Small intestine (tissue), 7 donors: ENCODE results near the gene DAZAP1. TPM values are rescaled to one million over a fixed set of nuclear protein-coding genes. Genes with fewer than 3 reads are reported as not detected.
"Not testable (repeated sequence)": the region's sequence is repeated elsewhere in the genome, so short reads cannot be mapped to it uniquely, and the experiment has no call there.

Experiments
- DNase-seq, 2 donors: peaks; one replicate each; pipeline versions ENCODE4 v3.0.0 to v3.0.0-alpha.2; 2013
- FAIRE-seq: peaks from 2 replicates; lab custom pipeline; 2012; peaks lifted over from hg19 to GRCh38; lab: Jason Lieb, UNC
- H3K27ac ChIP-seq, 3 donors: one replicate each; pipeline ENCODE4 v1.5.1; 2013; ENCODE audit warnings: low read length in 2 of 3, mild to moderate bottlenecking in 2 of 3, control low read depth in 1 of 3, inconsistent platforms in 1 of 3, low read depth in 1 of 3, moderate library complexity in 1 of 3
- H3K27me3 ChIP-seq, 3 donors: one replicate each; pipeline ENCODE4 v1.6.1; 2013; ENCODE audit warnings: low read length in 3 of 3, inconsistent platforms in 1 of 3; ENCODE audit not compliant: control insufficient read depth in 3 of 3, insufficient read depth in 3 of 3
- H3K36me3 ChIP-seq, 3 donors: one replicate each; pipeline ENCODE4 v1.6.1; 2013; ENCODE audit warnings: low read length in 3 of 3, inconsistent platforms in 1 of 3, low read depth in 1 of 3, mild to moderate bottlenecking in 1 of 3, moderate library complexity in 1 of 3; ENCODE audit not compliant: control insufficient read depth in 3 of 3, insufficient read depth in 2 of 3
- H3K4me1 ChIP-seq, 3 donors: one replicate each; pipeline ENCODE4 v1.6.1; 2013; ENCODE audit warnings: low read length in 2 of 3, inconsistent platforms in 1 of 3, low read depth in 1 of 3, mild to moderate bottlenecking in 1 of 3, moderate library complexity in 1 of 3; ENCODE audit not compliant: control insufficient read depth in 3 of 3, insufficient read depth in 2 of 3
- H3K4me3 ChIP-seq, 3 donors: one replicate each; pipeline ENCODE4 v1.5.1; 2013; ENCODE audit warnings: low read length in 3 of 3, control low read depth in 1 of 3, inconsistent platforms in 1 of 3, low read depth in 1 of 3, mild to moderate bottlenecking in 1 of 3, moderate library complexity in 1 of 3
- H3K9me3 ChIP-seq, 2 donors: one replicate each; pipeline ENCODE4 v1.6.1; 2013; ENCODE audit warnings: low read depth in 1 of 2, low read length in 1 of 2; ENCODE audit not compliant: control insufficient read depth in 2 of 2, insufficient read depth in 1 of 2
- WGBS, 3 donors: extraction: QIAGEN DNeasy Blood & Tissue Kit; methylation state at CpG; one replicate each; pipeline ENCODE4 v1.1.7; 2013; 5-methylcytosine and 5-hydroxymethylcytosine counted together
- polyA plus RNA-seq, 4 donors: library from polyadenylated mRNA; stranded (reverse) in 3 of 4; unstranded in 1 of 4; fragments of 200-250 nt in 3 of 4; fragments of 120-200 nt in 1 of 4; gene quantifications; one replicate each; pipeline versions ENCODE4 v1.2.1 to v1.2.3, GENCODE V29; 2013
- donor health status: healthy with polysubstance abuse.
- donor health status: control.
- donor health status: control.
- donor health status: Bipolar disorder and iron deficiency.
- donor health status: healthy.

The DAZAP1 gene
- polyA plus RNA-seq, 4 donors, result 60.2 to 124 (median 80.5) TPM

DNA sequence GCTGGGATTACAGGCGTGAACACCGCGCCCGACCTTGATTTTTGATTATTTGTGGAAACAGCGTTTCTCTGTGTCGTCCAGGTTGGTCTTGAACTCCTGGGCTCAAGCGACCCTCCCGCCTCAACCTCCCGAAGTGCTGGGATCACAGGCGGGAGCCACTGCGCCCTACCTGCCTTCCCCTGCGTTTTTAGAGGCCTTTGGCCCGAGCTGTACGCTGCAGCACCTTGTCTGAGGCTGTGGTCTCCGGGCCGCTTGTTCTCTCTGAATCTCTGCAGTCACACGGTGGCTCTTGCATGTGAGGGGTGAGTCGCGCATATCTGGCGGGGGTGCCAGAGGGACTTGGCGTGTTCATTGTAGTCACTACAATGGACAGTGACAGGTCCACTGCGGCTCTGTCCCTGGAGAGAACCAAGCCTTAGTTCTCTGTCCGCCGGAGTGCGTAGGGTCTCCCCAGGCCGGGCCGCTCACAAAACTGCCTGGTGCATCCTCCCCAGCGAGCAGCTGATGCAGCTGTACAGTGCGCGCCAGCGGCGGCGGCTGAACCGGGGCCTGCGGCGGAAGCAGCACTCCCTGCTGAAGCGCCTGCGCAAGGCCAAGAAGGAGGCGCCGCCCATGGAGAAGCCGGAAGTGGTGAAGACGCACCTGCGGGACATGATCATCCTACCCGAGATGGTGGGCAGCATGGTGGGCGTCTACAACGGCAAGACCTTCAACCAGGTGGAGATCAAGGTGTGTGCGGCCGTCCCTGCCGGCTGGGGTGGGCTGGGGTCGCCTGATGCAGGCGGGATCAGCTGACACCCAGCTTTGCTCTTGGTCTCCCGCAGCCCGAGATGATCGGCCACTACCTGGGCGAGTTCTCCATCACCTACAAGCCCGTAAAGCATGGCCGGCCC is 32.4 kb downstream of the DAZAP1 start:
- Histone ChIP-seq H3K4me3 (peak overlapping the region in 2 of 3 donors; percentile 74 to 100), H3K4me1 (peaks cover 0 to 21% (median 2%) of the 10 kb centered on the region in 3 donors), H3K36me3 (peaks cover 3 to 60% (median 17%) of the 10 kb centered on the region in 3 donors)
- DNase-seq, H3K9me3 ChIP-seq, FAIRE-seq, H3K27ac ChIP-seq, H3K27me3 ChIP-seq: not testable (repeated sequence)
- 70 to 77% (median 75%) methylated on average over 57 of the region's 57 CpGs for WGBS, 3 donors

DNA sequence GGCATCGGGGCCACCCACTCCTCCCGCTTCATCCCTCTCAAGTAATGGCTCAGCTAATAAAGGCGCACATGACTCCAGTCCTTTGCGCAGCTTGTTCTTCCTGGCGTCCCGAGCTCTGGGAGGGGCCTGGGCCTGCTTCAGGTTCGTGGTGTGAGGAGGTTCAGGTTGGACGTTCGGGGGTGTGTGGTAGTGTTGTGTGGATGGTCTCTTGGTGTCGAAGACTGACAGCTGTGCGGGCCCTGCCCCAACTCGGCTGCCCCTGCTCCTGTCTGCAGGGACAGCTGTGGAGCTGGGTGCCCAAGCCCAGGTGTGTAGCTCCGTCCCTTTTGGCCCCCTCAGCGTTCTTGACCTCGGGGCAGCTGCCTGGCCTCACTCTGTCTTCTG is 33.0 kb downstream of the DAZAP1 start:
- H3K27me3 ChIP-seq, result peaks cover 0 to 4% (median 0%) of the 10 kb centered on the region in 3 donors
- no peaks in the 10 kb centered on the region for H3K9me3 ChIP-seq
- DNase-seq, result no peak
- H3K4me3 ChIP-seq, result no peak overlapping the region
- H3K27ac ChIP-seq, result no peak overlapping the region
- FAIRE-seq, result no peak
- peaks cover 3 to 55% (median 17%) of the 10 kb centered on the region in 3 donors for H3K36me3 ChIP-seq
- peaks cover 0 to 26% (median 2%) of the 10 kb centered on the region in 3 donors for H3K4me1 ChIP-seq
- WGBS, 3 donors, result 83 to 89% (median 84%) methylated on average over 13 to 15 of the region's 15 CpGs

GRCh38 chr19:1441022-1441426 is 33.6 kb downstream of the DAZAP1 start:
- peaks cover 0 to 28% (median 4%) of the 10 kb centered on the region in 3 donors for H3K4me1 ChIP-seq
- no peak overlapping the region for H3K27ac ChIP-seq
- H3K9me3 ChIP-seq, result no peaks in the 10 kb centered on the region
- 85 to 91% (median 90%) methylated on average over 9 of the region's 9 CpGs for WGBS, 3 donors
- H3K36me3 ChIP-seq, result peaks cover 3 to 51% (median 17%) of the 10 kb centered on the region in 3 donors
- H3K4me3 ChIP-seq, result no peak overlapping the region
- DNase-seq (no peak), FAIRE-seq (no peak)
- H3K27me3 ChIP-seq, result peaks cover 0 to 9% (median 0%) of the 10 kb centered on the region in 3 donors

- H3K36me3 ChIP-seq, result peaks cover 3 to 44% (median 17%) of the 10 kb centered on the region in 3 donors
- peaks cover 0 to 17% (median 4%) of the 10 kb centered on the region in 3 donors for H3K27me3 ChIP-seq
- FAIRE-seq, result no peak
- H3K27ac ChIP-seq, result no peak overlapping the region
- peaks cover 0 to 32% (median 4%) of the 10 kb centered on the region in 3 donors for H3K4me1 ChIP-seq
- no peak for DNase-seq
- no peak overlapping the region for H3K4me3 ChIP-seq
- 85 to 89% (median 86%) methylated on average over 25 of the region's 25 CpGs for WGBS, 3 donors
- H3K9me3 ChIP-seq, result no peaks in the 10 kb centered on the region
Measured at GRCh38 chr19:1441677-1442438, 34.5 kb downstream of the DAZAP1 start.

GRCh38 chr19:1445185-1445931 is 38.0 kb downstream of the DAZAP1 start:
- 1 to 2% (median 2%) methylated on average over 48 to 70 of the region's 70 CpGs for WGBS, 3 donors
- H3K36me3 ChIP-seq, result peaks cover 3 to 31% (median 14%) of the 10 kb centered on the region in 3 donors
- H3K27me3 ChIP-seq, result peaks cover 3 to 49% (median 32%) of the 10 kb centered on the region in 3 donors
- DNase-seq, result peak; percentile 72 to 89
- H3K4me1 ChIP-seq, result peaks cover 0 to 21% (median 2%) of the 10 kb centered on the region in 3 donors
- FAIRE-seq, result no peak
- H3K4me3 ChIP-seq, result peak overlapping the region; percentile 5 to 40 (median 39)
- peak overlapping the region in 2 of 3 donors; percentile 17 to 21 for H3K27ac ChIP-seq
- H3K9me3 ChIP-seq, result no peaks in the 10 kb centered on the region

DNA sequence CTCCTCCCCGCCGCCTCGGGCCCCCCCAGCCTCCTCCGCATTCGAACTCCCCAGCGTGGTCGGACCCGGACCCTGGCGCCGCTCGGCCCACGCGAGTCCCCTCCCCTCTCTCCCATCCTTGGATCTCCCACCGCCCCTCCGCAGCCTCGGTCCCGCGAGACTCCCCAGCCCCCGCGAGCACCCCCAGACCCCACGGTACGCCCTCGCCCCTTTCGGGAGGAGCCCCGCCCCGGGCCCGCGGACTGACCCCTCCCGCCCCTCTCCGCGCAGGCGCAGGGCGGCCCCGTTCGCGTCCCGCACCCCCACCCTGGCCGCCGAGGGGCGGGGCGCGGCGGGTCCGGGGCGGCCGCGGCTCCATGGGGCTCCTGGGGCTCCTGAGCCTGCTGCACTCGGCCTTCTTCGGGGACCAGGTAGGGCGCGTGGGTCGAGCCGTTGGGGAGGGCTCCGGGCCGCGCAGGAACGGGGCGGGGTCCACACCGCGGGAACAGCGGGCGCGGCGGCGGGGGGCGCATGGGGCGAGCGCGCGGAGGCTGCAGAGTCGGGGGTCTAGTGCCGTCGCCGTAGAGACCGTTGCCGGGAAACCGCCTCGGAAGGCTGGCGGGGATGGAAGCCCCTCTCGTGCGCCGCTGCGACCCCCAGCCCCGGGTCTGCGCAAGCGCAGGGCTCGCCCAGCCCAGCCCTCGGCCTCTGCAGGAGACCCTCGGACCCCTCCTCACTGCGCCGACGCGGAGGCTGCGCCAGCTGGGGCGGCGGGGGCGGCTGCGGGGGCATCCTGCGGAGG is 38.7 kb downstream of the DAZAP1 start:
- Histone ChIP-seq H3K4me1 (peaks cover 0 to 21% (median 2%) of the 10 kb centered on the region in 3 donors), H3K27me3 (peaks cover 7 to 56% (median 40%) of the 10 kb centered on the region in 3 donors), H3K9me3 (no peaks in the 10 kb centered on the region), H3K4me3 (peak overlapping the region; percentile 12 to 39 (median 19)), H3K36me3 (peaks cover 0 to 23% (median 6%) of the 10 kb centered on the region in 3 donors), H3K27ac (no peak overlapping the region)
- no peak for FAIRE-seq
- WGBS, 3 donors, result 2 to 3% (median 3%) methylated on average over 37 to 99 of the region's 99 CpGs
- no peak for DNase-seq

DNA sequence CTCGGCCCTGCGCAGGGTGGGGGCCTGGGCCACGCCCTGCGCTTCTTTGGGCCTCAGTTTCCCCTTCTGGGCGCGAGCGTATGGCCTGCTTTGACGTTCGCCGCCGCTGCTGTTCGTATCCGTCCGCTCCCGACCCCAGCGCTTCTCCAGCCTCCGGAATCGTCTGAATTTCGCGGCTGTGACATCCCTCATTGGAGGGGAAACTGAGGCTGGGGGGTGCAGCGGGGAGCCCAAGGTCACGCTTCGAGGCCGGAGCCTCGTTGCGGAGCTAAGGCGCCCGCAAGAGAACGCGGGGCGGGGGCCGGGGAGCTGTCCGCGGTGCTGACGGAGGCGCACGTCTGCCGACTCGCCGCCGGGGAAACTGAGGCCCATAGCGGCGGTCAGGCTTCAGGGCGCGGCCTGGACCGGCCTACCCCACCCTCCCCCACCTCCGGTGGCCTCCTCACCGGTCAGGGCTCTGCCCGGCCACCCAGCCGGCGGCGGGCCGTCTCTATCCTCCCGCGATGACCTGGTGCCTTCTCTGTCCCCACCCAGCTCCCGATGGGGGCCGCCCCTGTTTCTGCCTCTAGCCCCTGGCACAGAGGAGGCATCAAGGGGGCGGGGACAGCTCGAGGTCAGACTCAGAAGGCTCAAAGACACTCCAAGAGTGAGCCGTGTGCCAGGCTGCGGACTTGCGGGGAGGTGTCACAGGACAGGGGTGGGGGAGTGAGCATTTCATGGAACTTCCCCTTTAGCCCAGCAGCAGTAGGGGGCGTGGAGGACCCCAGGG is 39.5 kb downstream of the DAZAP1 start:
- Histone ChIP-seq H3K9me3 (no peaks in the 10 kb centered on the region), H3K36me3 (peaks cover 0 to 15% (median 5%) of the 10 kb centered on the region in 3 donors), H3K27me3 (peaks cover 14 to 64% (median 43%) of the 10 kb centered on the region in 3 donors), H3K27ac (no peak overlapping the region), H3K4me3 (no peak overlapping the region), H3K4me1 (peaks cover 0 to 21% (median 2%) of the 10 kb centered on the region in 3 donors)
- FAIRE-seq (no peak), DNase-seq (no peak)
- WGBS, 3 donors, result 1 to 4% (median 3%) methylated on average over 40 to 63 of the region's 63 CpGs
